DMS 273 treated with DMSO at 0.1 percent for 48 hours (cell line): ENCODE data around the gene PTK7.
"Not testable (repeated sequence)": the region's sequence is repeated elsewhere in the genome, so short reads cannot be mapped to it uniquely, and the experiment has no call there.

ENCODE experiments used
- DNase-seq: peaks from one replicate; lab custom pipeline; 2025; lab: John Stamatoyannopoulos, UW

PTK7 gene

GRCh38 chr6:43054206-43054943, 21.7 kb upstream of the PTK7 start:
- no peak for DNase-seq

- no peak for DNase-seq
Observed at GRCh38 chr6:43055966-43056365, 20.1 kb upstream of the PTK7 start.

- DNase-seq: no peak
Observed at GRCh38 chr6:43058531-43058930, 17.6 kb upstream of the PTK7 start.

- DNase-seq: peak; percentile 97
Observed at GRCh38 chr6:43059168-43060033, 16.7 kb upstream of the PTK7 start, which contains the start of the genes KLC4 and MRPL2. Gene KLC4 (plus strand): TSS chr6:43059631. CDS start chr6:43061336, 1,705 bp downstream. Gene MRPL2 (minus strand): TSS chr6:43059434. CDS start chr6:43059381, 53 bp downstream.

- no peak for DNase-seq
Observed at GRCh38 chr6:43060034-43060754, 15.9 kb upstream of the PTK7 start.

GRCh38 chr6:43060755-43061633, 15.1 kb upstream of the PTK7 start:
- DNase-seq: no peak

GRCh38 chr6:43061861-43062260, 14.3 kb upstream of the PTK7 start:
- DNase-seq: no peak

GRCh38 chr6:43062818-43063217, 13.3 kb upstream of the PTK7 start:
- no peak for DNase-seq

- DNase-seq: peak; percentile 56
Observed at GRCh38 chr6:43070028-43070632, 6.0 kb upstream of the PTK7 start.

- no peak for DNase-seq
Observed at GRCh38 chr6:43074847-43075669, 1.1 kb upstream of the PTK7 start.

- DNase-seq: no peak
Observed at GRCh38 chr6:43076464-43077332, 584 bp downstream of the PTK7 start.

- no peak for DNase-seq
Observed at GRCh38 chr6:43077333-43077809, 1.3 kb downstream of the PTK7 start.

GRCh38 chr6:43077981-43078511, 1.9 kb downstream of the PTK7 start:
- no peak for DNase-seq

- no peak for DNase-seq
Observed at GRCh38 chr6:43078691-43079090, 2.6 kb downstream of the PTK7 start.

GRCh38 chr6:43081043-43081442, 4.9 kb downstream of the PTK7 start:
- no peak for DNase-seq

GRCh38 chr6:43081922-43082321, 5.8 kb downstream of the PTK7 start:
- not testable (repeated sequence) for DNase-seq

- no peak for DNase-seq
Observed at GRCh38 chr6:43082806-43083655, 6.9 kb downstream of the PTK7 start.
